ENCODE results near the gene TMEM254.
"Not testable (repeated sequence)": the region's sequence is repeated elsewhere in the genome, so short reads cannot be mapped to it uniquely, and the experiment has no call there.

The TMEM254 gene

DNA sequence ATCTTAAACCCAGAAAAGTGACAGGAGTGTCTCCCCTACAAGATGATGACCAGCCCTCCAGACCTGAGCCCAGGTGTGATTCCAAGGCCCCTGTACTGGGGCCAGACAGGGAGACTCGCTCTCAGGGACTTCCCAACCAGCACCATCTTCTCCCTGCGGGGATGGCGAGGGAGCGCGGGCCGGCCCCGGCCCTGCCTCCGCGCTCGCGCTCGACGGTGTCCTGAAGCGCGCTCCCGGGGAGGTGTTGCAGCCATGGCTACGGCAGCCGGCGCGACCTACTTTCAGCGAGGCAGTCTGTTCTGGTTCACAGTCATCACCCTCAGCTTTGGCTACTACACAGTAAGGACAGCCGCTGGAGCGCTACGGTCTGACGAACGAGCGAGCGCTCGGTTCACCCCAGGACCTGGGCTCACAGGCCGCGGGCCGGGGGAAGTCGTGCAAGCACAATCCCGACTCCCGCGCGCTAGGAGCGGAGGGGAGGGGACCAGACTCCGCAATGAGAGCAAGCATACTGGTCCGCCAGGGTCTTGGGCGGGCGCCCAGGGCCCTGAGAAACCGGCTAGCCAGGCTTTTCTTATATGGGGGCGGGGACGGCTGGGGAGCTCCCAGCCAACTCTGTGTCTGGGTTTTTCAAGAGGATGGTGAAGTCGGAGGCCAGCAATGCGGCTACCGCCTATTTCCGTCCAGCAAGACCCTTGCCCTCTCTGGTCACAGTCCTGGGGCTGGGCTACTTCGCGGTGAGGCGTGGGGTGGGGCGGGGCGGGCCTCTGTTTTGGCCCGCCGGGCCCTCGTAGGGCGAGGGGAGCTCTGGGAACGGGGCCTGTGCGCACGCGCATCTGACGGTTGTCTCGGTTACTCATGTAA lies at the start of gene TMEM254:
Gene TMEM254, plus strand, starts transcription at position 218 of the 864 bp plus-strand sequence. Its CDS starts 35 bp downstream, at position 253.
- peak within 1 kb of the TSS; percentile 90 for H3K4me3 ChIP-seq (ENCODE audit: low read depth, low read length)
- no peak for TF ChIP-seq CTCF (IDR thresholded peaks at IDR 0.05; ENCODE audit: low read depth, low read length)

- not testable (repeated sequence) for H3K4me3 ChIP-seq (ENCODE audit: low read depth, low read length)
Measured at GRCh38 chr10:80029205-80029604, 49.3 kb upstream of the TMEM254 start.

DNA sequence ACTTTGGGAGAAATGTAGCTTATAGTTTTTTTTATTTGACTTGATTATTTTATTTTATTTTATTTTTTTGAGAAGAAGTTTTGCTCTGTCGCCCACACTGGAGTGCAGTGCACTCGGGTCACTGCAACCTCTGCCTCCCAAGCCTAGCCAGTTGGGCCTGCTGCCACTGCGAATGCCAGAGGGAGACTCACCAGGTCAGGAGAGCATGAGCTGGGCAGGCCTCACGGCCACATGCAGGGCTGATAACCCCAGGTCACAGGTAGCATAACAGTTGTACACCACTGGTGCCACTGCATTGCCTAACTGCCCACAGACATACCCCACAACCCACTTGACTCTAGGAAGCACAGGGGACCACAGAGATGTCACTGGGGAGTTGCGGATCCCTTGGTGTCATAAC lies 48.6 kb upstream of the TMEM254 start:
- H3K4me3 ChIP-seq (ENCODE audit: low read depth, low read length), result not testable (repeated sequence)

DNA sequence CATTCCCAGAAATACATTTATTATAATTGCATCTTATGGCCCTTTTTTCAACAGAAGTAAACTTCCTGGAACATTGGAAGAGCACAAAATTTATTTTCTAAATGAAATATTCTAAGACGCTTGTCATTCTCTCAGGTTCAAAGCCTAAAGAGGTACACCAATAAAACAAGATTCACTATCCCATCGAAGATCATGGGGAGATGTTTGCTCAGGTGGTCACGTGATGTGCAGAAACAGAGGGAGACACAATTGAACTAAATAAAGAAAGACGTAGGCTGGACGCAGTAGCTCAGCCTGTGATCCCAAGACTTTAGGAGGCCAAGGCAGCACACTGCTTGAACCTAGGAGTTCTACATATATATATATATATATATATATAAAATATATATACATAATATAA lies 46.0 kb upstream of the TMEM254 start:
- H3K4me3 ChIP-seq (ENCODE audit: low read depth, low read length), result no peak overlapping the region
- TF ChIP-seq CTCF (IDR thresholded peaks at IDR 0.05; ENCODE audit: low read depth, low read length), result no peak

DNA sequence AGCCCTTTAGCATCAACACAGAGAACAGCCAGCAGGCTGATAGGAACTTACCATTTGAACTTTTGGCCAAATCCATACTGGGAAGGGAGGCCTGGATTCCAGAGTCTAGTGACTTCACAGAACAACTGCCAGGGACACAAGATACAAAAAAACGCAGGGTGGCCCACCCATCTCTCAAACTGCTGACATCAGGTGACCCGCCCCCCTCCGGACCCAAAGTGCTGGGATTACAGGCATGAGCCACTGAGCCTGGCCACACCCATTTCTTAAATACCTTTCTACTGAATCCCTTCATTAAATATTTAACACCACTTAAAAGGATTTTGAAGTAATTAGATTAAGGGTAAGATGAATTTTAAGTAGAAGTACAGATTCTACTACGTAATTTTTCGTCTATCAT lies 43.7 kb upstream of the TMEM254 start:
- H3K4me3 ChIP-seq (ENCODE audit: low read depth, low read length), result not testable (repeated sequence)

GRCh38 chr10:80035430-80035829 lies 43.0 kb upstream of the TMEM254 start:
- H3K4me3 ChIP-seq (ENCODE audit: low read depth, low read length), result not testable (repeated sequence)

DNA sequence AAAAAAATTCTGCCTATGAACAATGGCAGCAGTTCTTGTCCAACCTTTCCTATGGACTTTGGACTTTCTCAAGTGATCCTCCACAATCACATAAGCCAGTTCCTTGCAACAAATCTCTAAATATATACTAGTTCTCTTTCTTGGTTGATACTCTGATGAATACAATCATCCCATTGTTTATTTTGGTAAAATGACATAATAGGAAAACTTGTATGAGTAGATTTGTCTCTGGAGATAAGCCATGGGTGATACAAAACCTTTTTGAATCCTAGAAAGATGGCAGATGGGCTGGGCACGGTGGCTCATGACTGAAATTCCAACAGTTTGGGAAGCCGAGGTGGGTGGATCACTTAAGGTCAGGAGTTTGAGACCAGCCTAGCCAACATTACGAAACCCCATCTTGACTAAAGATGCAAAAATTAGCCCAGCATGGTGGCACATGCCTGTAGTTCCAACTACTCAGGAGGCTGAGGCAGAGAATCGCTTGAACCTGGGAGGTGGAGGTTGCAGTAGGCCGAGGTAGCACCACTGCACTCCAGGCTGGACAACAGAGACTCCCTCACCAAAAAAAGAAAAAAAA lies 41.5 kb upstream of the TMEM254 start:
- H3K4me3 ChIP-seq (ENCODE audit: low read depth, low read length), result not testable (repeated sequence)

- not testable (repeated sequence) for H3K4me3 ChIP-seq (ENCODE audit: low read depth, low read length)
Measured at GRCh38 chr10:80038226-80038625, 40.2 kb upstream of the TMEM254 start.

DNA sequence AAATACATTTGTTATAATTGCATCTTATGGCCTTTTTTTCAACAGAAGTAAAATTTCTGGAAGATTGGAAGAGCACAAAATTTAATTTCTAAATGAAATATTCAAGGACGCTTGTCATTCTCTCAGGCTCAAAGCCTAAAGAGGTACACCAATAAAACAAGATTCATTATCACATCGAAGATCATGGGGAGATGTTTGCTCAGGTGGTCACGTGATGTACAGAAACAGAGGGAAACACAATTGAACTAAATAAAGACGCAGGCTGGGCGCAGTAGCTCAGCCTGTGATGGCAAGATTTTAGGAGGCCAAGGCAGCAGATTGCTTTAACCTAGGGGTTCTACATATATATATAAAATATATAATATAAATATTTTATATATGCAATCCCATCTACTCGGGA lies 37.3 kb upstream of the TMEM254 start:
- H3K4me3 ChIP-seq (ENCODE audit: low read depth, low read length), result no peak overlapping the region
- TF ChIP-seq CTCF (IDR thresholded peaks at IDR 0.05; ENCODE audit: low read depth, low read length), result no peak

- H3K4me3 ChIP-seq (ENCODE audit: low read depth, low read length), result not testable (repeated sequence)
Measured at GRCh38 chr10:80044935-80045334, 33.5 kb upstream of the TMEM254 start.

- H3K4me3 ChIP-seq (ENCODE audit: low read depth, low read length), result no peak overlapping the region
- TF ChIP-seq CTCF (IDR thresholded peaks at IDR 0.05; ENCODE audit: low read depth, low read length), result peak; percentile 88
Measured at GRCh38 chr10:80046629-80047441, 31.6 kb upstream of the TMEM254 start.

Measured in WI38 (cell line).